ENCODE data around the gene MAN2A1.
"Not testable (repeated sequence)": the region's sequence is repeated elsewhere in the genome, so short reads cannot be mapped to it uniquely, and the experiment has no call there.

The MAN2A1 gene

GRCh38 chr5:109825450-109825849 lies 135.7 kb downstream of the MAN2A1 start:
- no peak for DNase-seq (ENCODE audit: low read depth, low spot score)

GRCh38 chr5:109826426-109826825 lies 136.7 kb downstream of the MAN2A1 start:
- DNase-seq (ENCODE audit: low read depth, low spot score), result no peak

- no peak for DNase-seq (ENCODE audit: low read depth, low spot score)
These were observed 139.6 kb downstream of the MAN2A1 start for GRCh38 chr5:109829331-109829730.

- DNase-seq (ENCODE audit: low read depth, low spot score), result no peak
These were observed 141.3 kb downstream of the MAN2A1 start for GRCh38 chr5:109830955-109831502.

- not testable (repeated sequence) for DNase-seq (ENCODE audit: low read depth, low spot score)
These were observed 142.8 kb downstream of the MAN2A1 start for GRCh38 chr5:109832207-109833188.

- no peak for DNase-seq (ENCODE audit: low read depth, low spot score)
These were observed 144.2 kb downstream of the MAN2A1 start for GRCh38 chr5:109833946-109834345.

GRCh38 chr5:109836280-109836679 lies 146.6 kb downstream of the MAN2A1 start:
- DNase-seq (ENCODE audit: low read depth, low spot score), result no peak

- DNase-seq (ENCODE audit: low read depth, low spot score), result no peak
These were observed 147.6 kb downstream of the MAN2A1 start for GRCh38 chr5:109837231-109837861.

GRCh38 chr5:109838157-109838556 lies 148.4 kb downstream of the MAN2A1 start:
- no peak for DNase-seq (ENCODE audit: low read depth, low spot score)

GRCh38 chr5:109844148-109844547 lies 154.4 kb downstream of the MAN2A1 start:
- no peak for DNase-seq (ENCODE audit: low read depth, low spot score)

- DNase-seq (ENCODE audit: low read depth, low spot score), result no peak
These were observed 155.0 kb downstream of the MAN2A1 start for GRCh38 chr5:109844695-109845094.

GRCh38 chr5:109848130-109848529 lies 158.4 kb downstream of the MAN2A1 start:
- no peak for DNase-seq (ENCODE audit: low read depth, low spot score)

- no peak for DNase-seq (ENCODE audit: low read depth, low spot score)
These were observed 159.9 kb downstream of the MAN2A1 start for GRCh38 chr5:109849478-109850088.

GRCh38 chr5:109852371-109853155 lies 162.8 kb downstream of the MAN2A1 start:
- no peak for DNase-seq (ENCODE audit: low read depth, low spot score)

- DNase-seq (ENCODE audit: low read depth, low spot score), result no peak
These were observed 163.7 kb downstream of the MAN2A1 start for GRCh38 chr5:109853377-109853776.

GRCh38 chr5:109855056-109855455 lies 165.3 kb downstream of the MAN2A1 start:
- no peak for DNase-seq (ENCODE audit: low read depth, low spot score)

GRCh38 chr5:109857405-109858031 lies 167.8 kb downstream of the MAN2A1 start:
- DNase-seq (ENCODE audit: low read depth, low spot score), result no peak

- no peak for DNase-seq (ENCODE audit: low read depth, low spot score)
These were observed 169.8 kb downstream of the MAN2A1 start for GRCh38 chr5:109859537-109859936.

- DNase-seq (ENCODE audit: low read depth, low spot score), result no peak
These were observed 172.6 kb downstream of the MAN2A1 start for GRCh38 chr5:109862301-109862700.

- DNase-seq (ENCODE audit: low read depth, low spot score), result no peak
These were observed 174.0 kb downstream of the MAN2A1 start for GRCh38 chr5:109863752-109864151.

- no peak for DNase-seq (ENCODE audit: low read depth, low spot score)
These were observed 175.9 kb downstream of the MAN2A1 start for GRCh38 chr5:109865637-109866036.
